Measurements from ENCODE around the gene CCT7.

Gene CCT7

GRCh38 chr2:73256618-73256922, 22.5 kb downstream of the CCT7 start:
- no peak for TF ChIP-seq CTCF (IDR thresholded peaks at IDR 0.05)
- no peak overlapping the region for H3K27ac ChIP-seq
- no peak overlapping the region for H3K4me3 ChIP-seq
- peaks cover 18 to 39% (median 31%) of the 10 kb centered on the region in 3 donors for H3K36me3 ChIP-seq
- H3K9me3 ChIP-seq, result no peaks in the 10 kb centered on the region
- no peaks in the 10 kb centered on the region for H3K27me3 ChIP-seq
- H3K4me1 ChIP-seq, result no peaks in the 10 kb centered on the region
- intact Hi-C loops (cut with DNase I; ENCODE audit: low total_unique reads), result no loop called here
- DNase-seq, result no peak

GRCh38 chr2:73257021-73257420, 22.9 kb downstream of the CCT7 start:
- Histone ChIP-seq H3K27ac (no peak overlapping the region), H3K9me3 (no peaks in the 10 kb centered on the region), H3K36me3 (peaks cover 15 to 34% (median 26%) of the 10 kb centered on the region in 3 donors), H3K4me3 (no peak overlapping the region), H3K4me1 (no peaks in the 10 kb centered on the region), H3K27me3 (no peaks in the 10 kb centered on the region)
- DNase-seq, result no peak
- TF ChIP-seq CTCF (IDR thresholded peaks at IDR 0.05), result no peak
- intact Hi-C loops (cut with DNase I; ENCODE audit: low total_unique reads), result no loop called here

GRCh38 chr2:73257425-73258125, 23.5 kb downstream of the CCT7 start:
- H3K4me3 ChIP-seq, result no peak overlapping the region

GRCh38 chr2:73258186-73258912, 24.2 kb downstream of the CCT7 start:
- intact Hi-C loops (cut with DNase I; ENCODE audit: low total_unique reads), result no loop called here
- H3K27ac ChIP-seq, result no peak overlapping the region
- H3K4me3 ChIP-seq, result no peak overlapping the region
- no peaks in the 10 kb centered on the region for H3K9me3 ChIP-seq
- TF ChIP-seq CTCF (IDR thresholded peaks at IDR 0.05), result no peak
- H3K36me3 ChIP-seq, result peaks cover 2 to 25% (median 14%) of the 10 kb centered on the region in 3 donors
- no peaks in the 10 kb centered on the region for H3K27me3 ChIP-seq
- H3K4me1 ChIP-seq, result no peaks in the 10 kb centered on the region
- no peak for DNase-seq

More at GRCh38 chr2:73257425-73258125, 23.5 kb downstream of the CCT7 start:
- H3K27me3 ChIP-seq, result no peaks in the 10 kb centered on the region
- no peak for TF ChIP-seq CTCF (IDR thresholded peaks at IDR 0.05)
- no peak overlapping the region for H3K27ac ChIP-seq
- intact Hi-C loops (cut with DNase I; ENCODE audit: low total_unique reads), result no loop called here
- no peaks in the 10 kb centered on the region for H3K9me3 ChIP-seq
- peaks cover 10 to 29% (median 22%) of the 10 kb centered on the region in 3 donors for H3K36me3 ChIP-seq
- DNase-seq, result peak in 1 of 2 donors; percentile 43
- H3K4me1 ChIP-seq, result no peaks in the 10 kb centered on the region

GRCh38 chr2:73258913-73259215, 24.8 kb downstream of the CCT7 start:
- Histone ChIP-seq H3K27me3 (no peaks in the 10 kb centered on the region), H3K36me3 (peaks cover 0 to 25% (median 12%) of the 10 kb centered on the region in 3 donors), H3K9me3 (no peaks in the 10 kb centered on the region), H3K27ac (no peak overlapping the region), H3K4me1 (no peaks in the 10 kb centered on the region), H3K4me3 (no peak overlapping the region)
- no peak for DNase-seq
- intact Hi-C loops (cut with DNase I; ENCODE audit: low total_unique reads), result no loop called here
- TF ChIP-seq CTCF (IDR thresholded peaks at IDR 0.05), result no peak

Measured in tibial artery (tissue), 4 donors.